Middle frontal gyrus (tissue), 1 donor: Measurements from ENCODE around the gene ARL2BP.

Experiments used
- DNase-seq: peaks from one replicate; pipeline ENCODE4 v3.0.0-alpha.2; 2015; ENCODE audit warnings: low spot score; ENCODE audit errors: extremely low spot score

The ARL2BP gene

GRCh38 chr16:57282510-57283213, 37.6 kb downstream of the ARL2BP start:
- no peak for DNase-seq

- DNase-seq = no peak
Observed at GRCh38 chr16:57283214-57283958, 38.3 kb downstream of the ARL2BP start.

- no peak for DNase-seq
Observed at GRCh38 chr16:57283959-57284208, 38.8 kb downstream of the ARL2BP start.

GRCh38 chr16:57284209-57284951, 39.3 kb downstream of the ARL2BP start, which contains the start of gene PLLP:
PLLP (minus strand) TSS chr16:57284672; CDS start chr16:57284540, 132 bp downstream.
- peak; percentile 47 for DNase-seq

GRCh38 chr16:57284952-57285363, 39.9 kb downstream of the ARL2BP start:
- DNase-seq = no peak

GRCh38 chr16:57285379-57285778, 40.3 kb downstream of the ARL2BP start:
- no peak for DNase-seq

- DNase-seq = peak; percentile 36
Observed at GRCh38 chr16:57289391-57290257, 44.6 kb downstream of the ARL2BP start.

- no peak for DNase-seq
Observed at GRCh38 chr16:57297856-57298255, 52.8 kb downstream of the ARL2BP start.

- no peak for DNase-seq
Observed at GRCh38 chr16:57299009-57299718, 54.1 kb downstream of the ARL2BP start.

- DNase-seq = peak; percentile 76
Observed at GRCh38 chr16:57299719-57300386, 54.8 kb downstream of the ARL2BP start.

GRCh38 chr16:57300387-57301125, 55.5 kb downstream of the ARL2BP start:
- peak; percentile 100 for DNase-seq

- DNase-seq = no peak
Observed at GRCh38 chr16:57301126-57301817, 56.2 kb downstream of the ARL2BP start.
